Pulmonary artery endothelial cell (primary cell): Measurements from ENCODE around the gene ABCC1. TPM values are rescaled to one million over a fixed set of nuclear protein-coding genes. Genes with fewer than 3 reads are reported as not detected.

Source experiments
- DNase-seq: peaks from one replicate; pipeline ENCODE4 v3.0.0-alpha.2; 2011; ENCODE audit warnings: low read depth, low spot score
- total RNA-seq: library from RNA; depleted of rRNA; stranded (reverse); fragments of >200 nt; gene quantifications from 2 replicates; pipeline ENCODE4 v1.2.3, GENCODE V29; 2014

Gene ABCC1
- total RNA-seq, 1 donor from 2014 or later = 52.6 TPM

GRCh38 chr16:16019488-16019887 lies 70.1 kb downstream of the ABCC1 start:
- DNase-seq = no peak

GRCh38 chr16:16020291-16020690 lies 70.9 kb downstream of the ABCC1 start:
- DNase-seq = no peak

- DNase-seq = no peak
Measured at GRCh38 chr16:16021020-16021419, 71.6 kb downstream of the ABCC1 start.

GRCh38 chr16:16021646-16021987 lies 72.2 kb downstream of the ABCC1 start:
- DNase-seq = no peak

GRCh38 chr16:16021988-16022682 lies 72.7 kb downstream of the ABCC1 start:
- peak; percentile 87 for DNase-seq

- no peak for DNase-seq
Measured at GRCh38 chr16:16022683-16023064, 73.3 kb downstream of the ABCC1 start.

GRCh38 chr16:16025214-16025968 lies 76.0 kb downstream of the ABCC1 start:
- peak; percentile 74 for DNase-seq

GRCh38 chr16:16027728-16028310 lies 78.4 kb downstream of the ABCC1 start:
- peak; percentile 36 for DNase-seq

GRCh38 chr16:16028311-16028999 lies 79.0 kb downstream of the ABCC1 start:
- no peak for DNase-seq

GRCh38 chr16:16029431-16030011 lies 80.1 kb downstream of the ABCC1 start:
- DNase-seq = no peak

GRCh38 chr16:16030449-16030848 lies 81.0 kb downstream of the ABCC1 start:
- DNase-seq = no peak

- no peak for DNase-seq
Measured at GRCh38 chr16:16031401-16031800, 82.0 kb downstream of the ABCC1 start.

- no peak for DNase-seq
Measured at GRCh38 chr16:16032271-16032979, 83.0 kb downstream of the ABCC1 start.

GRCh38 chr16:16033208-16033717 lies 83.8 kb downstream of the ABCC1 start:
- DNase-seq = no peak

GRCh38 chr16:16036359-16036792 lies 87.0 kb downstream of the ABCC1 start:
- DNase-seq = no peak

GRCh38 chr16:16037521-16037920 lies 88.1 kb downstream of the ABCC1 start:
- DNase-seq = no peak

- DNase-seq = no peak
Measured at GRCh38 chr16:16037970-16038369, 88.6 kb downstream of the ABCC1 start.

- DNase-seq = no peak
Measured at GRCh38 chr16:16038950-16039349, 89.5 kb downstream of the ABCC1 start.

GRCh38 chr16:16041196-16041892 lies 91.9 kb downstream of the ABCC1 start:
- no peak for DNase-seq

- DNase-seq = peak; percentile 30
Measured at GRCh38 chr16:16042076-16042475, 92.7 kb downstream of the ABCC1 start.
